HCT116 (cell line): ENCODE measurements around the gene UGT1A7. TPM values are rescaled to one million over a fixed set of nuclear protein-coding genes. Genes with fewer than 3 reads are reported as not detected.

Experiments used
- ATAC-seq: fragments of 200-7000 bp; cut with Tn5 transposase; 2 replicates; pipeline ENCODE4 v1.9.1; 2020; ENCODE audit warnings: mild to moderate bottlenecking, moderate library complexity
- BruUV-seq: library from RNA; stranded (reverse); fragments of 400-500 nt; replicated peaks from 2 replicates; lab custom pipeline; 2021; lab: Mats Ljungman, UMichigan
- CTCF ChIA-PET: fragments of 300-600 bp; sonication (Branson Sonifier 250); formaldehyde crosslinking; loops from one replicate; lab custom pipeline; 2021; ENCODE audit warnings: antibody characterized with exemption; lab: Charles Lee
- POLR2A ChIA-PET: fragments of 300-600, 350-600 bp; sonication (Branson Sonifier 250); formaldehyde crosslinking; loops from one replicate; lab custom pipeline; 2021; ENCODE audit warnings: antibody characterized with exemption; lab: Charles Lee
- RAD21 ChIA-PET, 2 experiments: fragments of 300-600 bp; sonication (Branson Sonifier 250); formaldehyde crosslinking; loops; one replicate each; lab custom pipeline; 2023; ENCODE audit warnings: low total read pairs in 2 of 2; ENCODE audit not compliant: uncharacterized antibody in 2 of 2, unreplicated experiment in 2 of 2, low non-redundant PET in 1 of 2; lab: Charles Lee
- DNase-seq: peaks from one replicate; pipeline ENCODE4 v3.0.0-alpha.2; 2010; ENCODE audit warnings: low read depth, low spot score
- H2AFZ ChIP-seq: fragments of 200-600 bp; shearing (Covaris generic), sonication (generic); 2 replicates; pipeline ENCODE4 v1.6.1; 2017; ENCODE audit warnings: low read depth, mixed run types, mixed read lengths, antibody characterized with exemption, low read length; ENCODE audit not compliant: poor library complexity, severe bottlenecking
- H3K27ac ChIP-seq: 2 replicates; pipeline ENCODE4 v1.5.1; 2012; ENCODE audit warnings: low read depth, low read length
- H3K27me3 ChIP-seq: fragments of 200-600 bp; sonication (generic); 2 replicates; pipeline ENCODE4 v1.6.1; 2016; ENCODE audit warnings: mixed run types, low read length, mixed read lengths; ENCODE audit not compliant: insufficient read depth
- H3K36me3 ChIP-seq, 2 experiments: fragments of 200-500 bp in 1 of 2; fragments of 200-600 bp in 1 of 2; sonication (Bioruptor generic) in 1 of 2; sonication (generic) in 1 of 2; 2 replicates each; pipeline versions ENCODE4 v1.5.1 to v1.6.1; 2014 to 2016; ENCODE audit warnings: low read length in 2 of 2, inconsistent platforms in 1 of 2, mixed read lengths in 1 of 2, mixed run types in 1 of 2; ENCODE audit not compliant: insufficient read depth in 2 of 2, control insufficient read depth in 1 of 2
- H3K4me1 ChIP-seq, 2 experiments: fragments of 200-600 bp in 1 of 2; sonication (generic) in 1 of 2; 2 replicates each; pipeline versions ENCODE4 v1.5.1 to v1.6.1; 2012 to 2017; ENCODE audit warnings: low read length in 2 of 2, inconsistent platforms in 1 of 2, mild to moderate bottlenecking in 1 of 2, mixed read lengths in 1 of 2, mixed run types in 1 of 2, moderate library complexity in 1 of 2; ENCODE audit not compliant: insufficient read depth in 2 of 2, control insufficient read depth in 1 of 2
- H3K4me2 ChIP-seq: fragments of 200-600 bp; sonication (generic); 2 replicates; pipeline ENCODE4 v1.6.1; 2017; ENCODE audit warnings: mixed run types, low read length, mixed read lengths
- H3K4me3 ChIP-seq, 2 experiments: fragments of 200-600 bp in 1 of 2; sonication (generic) in 1 of 2; replicated peaks in 1 of 2; 2 replicates each; pipeline ENCODE4 v1.5.1; 2011 to 2016; ENCODE audit warnings: low read length in 2 of 2, control low read depth in 1 of 2, low read depth in 1 of 2, mild to moderate bottlenecking in 1 of 2, mixed read lengths in 1 of 2, mixed run types in 1 of 2
- H3K79me2 ChIP-seq: fragments of 200-600 bp; sonication (generic); 2 replicates; pipeline ENCODE4 v1.6.1; 2017; ENCODE audit warnings: mild to moderate bottlenecking, mixed run types, low read length, moderate library complexity, mixed read lengths; ENCODE audit not compliant: insufficient read depth
- H3K9ac ChIP-seq: fragments of 200-600 bp; sonication (generic); 2 replicates; pipeline ENCODE4 v1.6.1; 2016; ENCODE audit warnings: low read length, mixed read lengths
- H3K9me2 ChIP-seq: fragments of 200-600 bp; sonication (generic), shearing (Covaris generic); 2 replicates; pipeline ENCODE4 v1.6.1; 2017; ENCODE audit warnings: mixed run types, mild to moderate bottlenecking, moderate library complexity; ENCODE audit not compliant: insufficient read depth
- H3K9me3 ChIP-seq, 2 experiments: fragments of 200-500 bp in 1 of 2; fragments of 200-600 bp in 1 of 2; sonication (Bioruptor generic) in 1 of 2; sonication (generic) in 1 of 2; 2 replicates each; pipeline ENCODE4 v1.6.1; 2014 to 2017; ENCODE audit warnings: low read length in 2 of 2, mixed read lengths in 2 of 2, inconsistent platforms in 1 of 2, low read depth in 1 of 2, mild to moderate bottlenecking in 1 of 2, mixed run types in 1 of 2, moderate library complexity in 1 of 2; ENCODE audit not compliant: control insufficient read depth in 1 of 2, insufficient read depth in 1 of 2
- H4K20me1 ChIP-seq: fragments of 200-600 bp; sonication (generic), shearing (Covaris generic); 2 replicates; pipeline ENCODE4 v1.6.1; 2017; ENCODE audit warnings: mixed run types, mild to moderate bottlenecking, moderate library complexity; ENCODE audit not compliant: insufficient read depth
- CTCF ChIP-seq, 3 experiments: fragments of 200-600 bp in 1 of 3; sonication (generic) in 1 of 3; IDR thresholded peaks in 2 of 3; conservative IDR thresholded peaks in 1 of 3; 2 replicates each; pipeline ENCODE4 v1.5.1; 2012 to 2017; ENCODE audit warnings: low read depth in 2 of 3, low read length in 2 of 3, antibody characterized with exemption in 1 of 3, borderline replicate concordance in 1 of 3, control low read depth in 1 of 3, mild to moderate bottlenecking in 1 of 3, mixed read lengths in 1 of 3, mixed run types in 1 of 3, moderate library complexity in 1 of 3; ENCODE audit not compliant: insufficient read depth in 1 of 3
- ELF1 ChIP-seq: IDR thresholded peaks from 2 replicates; pipeline ENCODE4 v1.6.1; 2012; ENCODE audit warnings: low read depth, borderline replicate concordance
- EZH2phosphoT487 ChIP-seq: fragments of 200-600 bp; IDR thresholded peaks from 2 replicates; pipeline ENCODE4 v1.6.1; 2018; ENCODE audit warnings: antibody characterized with exemption, borderline replicate concordance
- FOSL1 ChIP-seq: IDR thresholded peaks from 2 replicates; pipeline ENCODE4 v1.6.1; 2012; ENCODE audit warnings: low read depth
- MAX ChIP-seq: IDR thresholded peaks from 2 replicates; pipeline ENCODE4 v1.6.1; 2012
- POLR2A ChIP-seq: IDR thresholded peaks from 2 replicates; pipeline ENCODE4 v1.7.0; 2011; ENCODE audit warnings: borderline replicate concordance; ENCODE audit not compliant: insufficient read depth, insufficient read length; ENCODE audit errors: extremely low read depth
- SIN3A ChIP-seq: IDR thresholded peaks from 2 replicates; pipeline ENCODE4 v1.6.1; 2012; ENCODE audit warnings: low read depth
- YY1 ChIP-seq: IDR thresholded peaks from 2 replicates; pipeline ENCODE4 v1.6.1; 2011; ENCODE audit warnings: low read length, low read depth, moderate library complexity, mild to moderate bottlenecking; ENCODE audit not compliant: insufficient replicate concordance; ENCODE audit errors: extremely low read depth
- ZBTB33 ChIP-seq: IDR thresholded peaks from 2 replicates; pipeline ENCODE4 v1.6.1; 2011; ENCODE audit warnings: mild to moderate bottlenecking, low read length, moderate library complexity; ENCODE audit not compliant: insufficient replicate concordance; ENCODE audit errors: extremely low read depth
- intact Hi-C: fragments of 100-400 bp; cut with micrococcal nuclease; formaldehyde crosslinking; loops from 2 replicates; pipeline ENCODE4 v1.10.0; 2022
- total RNA-seq: library from RNA; stranded (reverse); gene quantifications from one replicate; pipeline ENCODE4 v1.2.1, GENCODE V29; 2021; ENCODE audit not compliant: unreplicated experiment

The UGT1A7 gene
- total RNA-seq, 1 experiment from 2014 or later: not detected

- Histone ChIP-seq H3K4me3 (no peak overlapping the region), H3K9ac (no peak overlapping the region), H3K27ac (no peak overlapping the region), H3K9me3 (no peaks in the 10 kb centered on the region), H3K79me2 (no peaks in the 10 kb centered on the region), H3K4me1 (no peaks in the 10 kb centered on the region), H2AFZ (no peak overlapping the region), H3K9me2 (no peaks in the 10 kb centered on the region), H3K27me3 (no peaks in the 10 kb centered on the region), H4K20me1 (no peaks in the 10 kb centered on the region), H3K4me2 (no peak overlapping the region), H3K36me3 (no peaks in the 10 kb centered on the region)
- intact Hi-C loops: no loop called here
- CTCF ChIA-PET: no interaction called here
- POLR2A ChIA-PET: no interaction called here
- TF ChIP-seq POLR2A: no peak
- no peak for DNase-seq
- RAD21 ChIA-PET: no interaction called here
- no TSS peak for BruUV-seq
- no peak for ATAC-seq
These were observed 8.7 kb downstream of the UGT1A7 start for GRCh38 chr2:233690444-233690843.

- no peak overlapping the region for H3K27ac ChIP-seq
- no peaks in the 10 kb centered on the region for H3K79me2 ChIP-seq
- no peak overlapping the region for H3K9ac ChIP-seq
- H3K27me3 ChIP-seq: no peaks in the 10 kb centered on the region
- intact Hi-C loops: no loop called here
- POLR2A ChIA-PET: no interaction called here
- no peaks in the 10 kb centered on the region for H4K20me1 ChIP-seq
- RAD21 ChIA-PET: no interaction called here
- H3K36me3 ChIP-seq: no peaks in the 10 kb centered on the region
- DNase-seq: no peak
- no TSS peak for BruUV-seq
- no peak for TF ChIP-seq SIN3A
- TF ChIP-seq FOSL1: no peak
- no peak for TF ChIP-seq ZBTB33
- no peak for TF ChIP-seq YY1
- TF ChIP-seq EZH2phosphoT487: no peak
- no peak for TF ChIP-seq MAX
- TF ChIP-seq CTCF (IDR thresholded peaks at IDR 0.05 in 2 of 3, conservative IDR thresholded peaks at IDR 0.05 in 1 of 3; ENCODE audit: borderline replicate concordance in 1 of 3, insufficient read depth in 1 of 3, low read depth in 2 of 3, low read length in 2 of 3): no peak
- TF ChIP-seq ELF1: no peak
- H3K4me2 ChIP-seq: no peak overlapping the region
- no peak for ATAC-seq
- no peak overlapping the region for H2AFZ ChIP-seq
- no peak overlapping the region for H3K4me3 ChIP-seq
- no peaks in the 10 kb centered on the region for H3K9me3 ChIP-seq
- no peaks in the 10 kb centered on the region for H3K9me2 ChIP-seq
- no peaks in the 10 kb centered on the region for H3K4me1 ChIP-seq
- CTCF ChIA-PET: no interaction called here
These were observed 10.0 kb downstream of the UGT1A7 start for GRCh38 chr2:233691443-233692433.
